ENCODE data around the gene SLC25A22. TPM values are rescaled to one million over a fixed set of nuclear protein-coding genes. Genes with fewer than 3 reads are reported as not detected.

The SLC25A22 gene
- total RNA-seq, 2 donors from 2014 or later, result 10.7 to 16.9 TPM

GRCh38 chr11:810040-810567 lies 12.0 kb upstream of the SLC25A22 start:
- no peaks in the 10 kb centered on the region for H3K27me3 ChIP-seq (replicated peaks; ENCODE audit: insufficient read depth)
- ATAC-seq (ENCODE audit: insufficient number of reproducible peaks, low FRiP score, low read depth) (no peak), DNase-seq (ENCODE audit: low spot score) (no peak)
- peaks cover 13 to 30% of the 10 kb centered on the region in 2 donors for H3K4me1 ChIP-seq (ENCODE audit: control insufficient read depth in 1 of 2, low read depth in 2 of 2)
- peak overlapping the region; percentile 90 for H3K4me3 ChIP-seq
- peak; percentile 23 for TF ChIP-seq CTCF (IDR thresholded peaks at IDR 0.05)
- H3K27ac ChIP-seq, result peak overlapping the region; percentile 87 to 98
- H3K36me3 ChIP-seq, result peaks cover 30% of the 10 kb centered on the region
- no peaks in the 10 kb centered on the region for H3K9me3 ChIP-seq

GRCh38 chr11:809287-810039 lies 11.4 kb upstream of the SLC25A22 start, which contains the start of gene RPLP2:
Gene RPLP2, plus strand, starts transcription at chr11:809967. Its CDS starts 268 bp downstream, at chr11:810235.
- Histone ChIP-seq H3K36me3 (peaks cover 27% of the 10 kb centered on the region), H3K27ac (peak within 1 kb of the TSS; percentile 87 to 98), H3K9me3 (no peaks in the 10 kb centered on the region), H3K4me1 (ENCODE audit: control insufficient read depth in 1 of 2, low read depth in 2 of 2) (peaks cover 17 to 34% of the 10 kb centered on the region in 2 donors), H3K27me3 (replicated peaks; ENCODE audit: insufficient read depth) (no peaks in the 10 kb centered on the region), H3K4me3 (peak within 1 kb of the TSS; percentile 90)
- DNase-seq (ENCODE audit: low spot score) (peak; percentile 89), ATAC-seq (ENCODE audit: insufficient number of reproducible peaks, low FRiP score, low read depth) (peak; percentile 89)
- no peak for TF ChIP-seq CTCF (IDR thresholded peaks at IDR 0.05)

- DNase-seq (ENCODE audit: low spot score) (no peak), ATAC-seq (ENCODE audit: insufficient number of reproducible peaks, low FRiP score, low read depth) (no peak)
- Histone ChIP-seq H3K4me1 (ENCODE audit: control insufficient read depth in 1 of 2, low read depth in 2 of 2) (peaks cover 22 to 42% of the 10 kb centered on the region in 2 donors), H3K4me3 (peak overlapping the region; percentile 90), H3K27me3 (replicated peaks; ENCODE audit: insufficient read depth) (no peaks in the 10 kb centered on the region), H3K36me3 (peaks cover 25% of the 10 kb centered on the region), H3K27ac (peak overlapping the region; percentile 87 to 98), H3K9me3 (no peaks in the 10 kb centered on the region)
- no peak for TF ChIP-seq CTCF (IDR thresholded peaks at IDR 0.05)
These were observed 10.6 kb upstream of the SLC25A22 start for GRCh38 chr11:808427-809286.

- Histone ChIP-seq H3K27ac (peak overlapping the region; percentile 4 to 90), H3K27me3 (replicated peaks; ENCODE audit: insufficient read depth) (no peaks in the 10 kb centered on the region), H3K4me3 (peak overlapping the region; percentile 81), H3K4me1 (ENCODE audit: control insufficient read depth in 1 of 2, low read depth in 2 of 2) (peaks cover 14 to 37% of the 10 kb centered on the region in 2 donors), H3K36me3 (peaks cover 18% of the 10 kb centered on the region), H3K9me3 (no peaks in the 10 kb centered on the region)
- DNase-seq (ENCODE audit: low spot score) (no peak), ATAC-seq (ENCODE audit: insufficient number of reproducible peaks, low FRiP score, low read depth) (no peak)
- no peak for TF ChIP-seq CTCF (IDR thresholded peaks at IDR 0.05)
These were observed 6.5 kb upstream of the SLC25A22 start for GRCh38 chr11:804599-804964.

Data from thoracic aorta (tissue), 2 donors.